Astrocyte (in vitro differentiated cells and primary cell): Measurements from ENCODE around the gene VSTM2B.

Experiments used
- EZH2 ChIP-seq: IDR thresholded peaks from 2 replicates; pipeline ENCODE4 v1.6.1; 2012; ENCODE audit warnings: mild to moderate bottlenecking, low read length, inconsistent platforms; ENCODE audit not compliant: insufficient read depth
- TF ChIP-seq, protein P1 (sequence below): IDR thresholded peaks from 2 replicates; pipeline ENCODE4 v1.5.1; 2011; ENCODE audit warnings: low read depth, mild to moderate bottlenecking, inconsistent platforms, low read length, moderate library complexity; ENCODE audit not compliant: insufficient read depth

DNA sequence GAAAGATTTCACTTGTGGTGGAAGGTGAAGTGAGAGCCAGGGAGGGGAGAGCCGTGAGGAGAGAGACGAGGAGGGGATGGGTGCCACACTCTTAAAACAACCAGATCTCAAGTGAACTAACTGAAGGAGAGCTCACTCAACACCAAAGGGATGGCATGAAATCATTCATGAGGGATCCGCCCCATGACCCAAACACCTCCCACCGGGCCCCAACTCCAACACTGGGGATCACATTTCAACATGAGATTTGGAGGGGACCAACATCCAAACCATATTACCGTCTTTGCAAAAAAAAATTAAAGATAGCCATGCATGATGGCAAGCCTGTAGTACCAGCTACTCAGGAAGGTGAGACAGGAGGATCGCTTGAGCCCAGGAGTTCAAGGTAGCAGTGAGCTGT, 45.4 kb downstream of the VSTM2B start:
- TF ChIP-seq, protein P1, sequence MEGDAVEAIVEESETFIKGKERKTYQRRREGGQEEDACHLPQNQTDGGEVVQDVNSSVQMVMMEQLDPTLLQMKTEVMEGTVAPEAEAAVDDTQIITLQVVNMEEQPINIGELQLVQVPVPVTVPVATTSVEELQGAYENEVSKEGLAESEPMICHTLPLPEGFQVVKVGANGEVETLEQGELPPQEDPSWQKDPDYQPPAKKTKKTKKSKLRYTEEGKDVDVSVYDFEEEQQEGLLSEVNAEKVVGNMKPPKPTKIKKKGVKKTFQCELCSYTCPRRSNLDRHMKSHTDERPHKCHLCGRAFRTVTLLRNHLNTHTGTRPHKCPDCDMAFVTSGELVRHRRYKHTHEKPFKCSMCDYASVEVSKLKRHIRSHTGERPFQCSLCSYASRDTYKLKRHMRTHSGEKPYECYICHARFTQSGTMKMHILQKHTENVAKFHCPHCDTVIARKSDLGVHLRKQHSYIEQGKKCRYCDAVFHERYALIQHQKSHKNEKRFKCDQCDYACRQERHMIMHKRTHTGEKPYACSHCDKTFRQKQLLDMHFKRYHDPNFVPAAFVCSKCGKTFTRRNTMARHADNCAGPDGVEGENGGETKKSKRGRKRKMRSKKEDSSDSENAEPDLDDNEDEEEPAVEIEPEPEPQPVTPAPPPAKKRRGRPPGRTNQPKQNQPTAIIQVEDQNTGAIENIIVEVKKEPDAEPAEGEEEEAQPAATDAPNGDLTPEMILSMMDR, result no peak
- no peak for TF ChIP-seq EZH2
